ENCODE measurements around the gene LIPE.

The LIPE gene

GRCh38 chr19:42411581-42412178 is 15.5 kb downstream of the LIPE start:
- Histone ChIP-seq H3K9me3 (ENCODE audit: low read length) (no peaks in the 10 kb centered on the region), H3K27me3 (ENCODE audit: insufficient read depth, low read length) (no peaks in the 10 kb centered on the region), H3K9ac (ENCODE audit: low read length) (no peak overlapping the region), H2AFZ (ENCODE audit: low read length) (no peak overlapping the region), H3K9me2 (ENCODE audit: low read depth, low read length) (no peaks in the 10 kb centered on the region), H3K4me1 (ENCODE audit: insufficient read depth, low read length, severe bottlenecking) (no peaks in the 10 kb centered on the region), H3K27ac (ENCODE audit: low read depth, low read length, poor library complexity, severe bottlenecking) (no peak overlapping the region), H3F3A (ENCODE audit: insufficient read depth, low read length) (no peaks in the 10 kb centered on the region), H3K79me2 (ENCODE audit: insufficient read depth, low read length) (no peaks in the 10 kb centered on the region), H3K4me2 (ENCODE audit: low read length) (no peak overlapping the region), H3K36me3 (ENCODE audit: insufficient read depth, low read length) (peaks cover 33% of the 10 kb centered on the region), H3K4me3 (ENCODE audit: low read depth, low read length, poor library complexity, severe bottlenecking) (no peak overlapping the region), H4K20me1 (ENCODE audit: insufficient read depth, low read length) (no peaks in the 10 kb centered on the region)
- TF ChIP-seq CTCF (IDR thresholded peaks at IDR 0.05; ENCODE audit: low read length) = no peak
- TF ChIP-seq EZH2 (IDR thresholded peaks at IDR 0.05; ENCODE audit: borderline replicate concordance, low read length) = no peak

- Histone ChIP-seq H3K4me2 (ENCODE audit: low read length) (no peak overlapping the region), H3K9me2 (ENCODE audit: low read depth, low read length) (no peaks in the 10 kb centered on the region), H3K9me3 (ENCODE audit: low read length) (no peaks in the 10 kb centered on the region), H3K4me3 (ENCODE audit: low read depth, low read length, poor library complexity, severe bottlenecking) (no peak overlapping the region), H3K36me3 (ENCODE audit: insufficient read depth, low read length) (peaks cover 46% of the 10 kb centered on the region), H2AFZ (ENCODE audit: low read length) (no peak overlapping the region), H3K79me2 (ENCODE audit: insufficient read depth, low read length) (no peaks in the 10 kb centered on the region), H3K27ac (ENCODE audit: low read depth, low read length, poor library complexity, severe bottlenecking) (no peak overlapping the region), H3K9ac (ENCODE audit: low read length) (no peak overlapping the region), H4K20me1 (ENCODE audit: insufficient read depth, low read length) (no peaks in the 10 kb centered on the region), H3F3A (ENCODE audit: insufficient read depth, low read length) (no peaks in the 10 kb centered on the region), H3K27me3 (ENCODE audit: insufficient read depth, low read length) (no peaks in the 10 kb centered on the region), H3K4me1 (ENCODE audit: insufficient read depth, low read length, severe bottlenecking) (no peaks in the 10 kb centered on the region)
- TF ChIP-seq CTCF (IDR thresholded peaks at IDR 0.05; ENCODE audit: low read length) (no peak), EZH2 (IDR thresholded peaks at IDR 0.05; ENCODE audit: borderline replicate concordance, low read length) (no peak)
Observed at GRCh38 chr19:42410371-42410770, 16.8 kb downstream of the LIPE start.

GRCh38 chr19:42409477-42409876 is 17.7 kb downstream of the LIPE start:
- H4K20me1 ChIP-seq (ENCODE audit: insufficient read depth, low read length) = no peaks in the 10 kb centered on the region
- H3K79me2 ChIP-seq (ENCODE audit: insufficient read depth, low read length) = no peaks in the 10 kb centered on the region
- no peak overlapping the region for H3K9ac ChIP-seq (ENCODE audit: low read length)
- no peaks in the 10 kb centered on the region for H3K27me3 ChIP-seq (ENCODE audit: insufficient read depth, low read length)
- H3F3A ChIP-seq (ENCODE audit: insufficient read depth, low read length) = no peaks in the 10 kb centered on the region
- no peaks in the 10 kb centered on the region for H3K9me2 ChIP-seq (ENCODE audit: low read depth, low read length)
- H3K4me3 ChIP-seq (ENCODE audit: low read depth, low read length, poor library complexity, severe bottlenecking) = no peak overlapping the region
- H2AFZ ChIP-seq (ENCODE audit: low read length) = no peak overlapping the region
- TF ChIP-seq CTCF (IDR thresholded peaks at IDR 0.05; ENCODE audit: low read length) = no peak
- TF ChIP-seq EZH2 (IDR thresholded peaks at IDR 0.05; ENCODE audit: borderline replicate concordance, low read length) = no peak
- H3K36me3 ChIP-seq (ENCODE audit: insufficient read depth, low read length) = peaks cover 52% of the 10 kb centered on the region
- H3K4me2 ChIP-seq (ENCODE audit: low read length) = no peak overlapping the region
- no peaks in the 10 kb centered on the region for H3K4me1 ChIP-seq (ENCODE audit: insufficient read depth, low read length, severe bottlenecking)
- no peak overlapping the region for H3K27ac ChIP-seq (ENCODE audit: low read depth, low read length, poor library complexity, severe bottlenecking)
- no peaks in the 10 kb centered on the region for H3K9me3 ChIP-seq (ENCODE audit: low read length)

Measured in OCI-LY1 (cell line).